MV-4-11 (cell line): ENCODE results near the gene BCL2L13.
"Not testable (repeated sequence)": the region's sequence is repeated elsewhere in the genome, so short reads cannot be mapped to it uniquely, and the experiment has no call there.

Experiments
- DNase-seq: peaks from one replicate; lab custom pipeline; 2025; lab: John Stamatoyannopoulos, UW

The BCL2L13 gene

GRCh38 chr22:17636850-17637249 lies 1.7 kb upstream of the BCL2L13 start:
- DNase-seq = not testable (repeated sequence)

- peak; percentile 43 for DNase-seq
Observed at GRCh38 chr22:17637490-17638181, 921 bp upstream of the BCL2L13 start.

- DNase-seq = no peak
Observed at GRCh38 chr22:17638182-17638431, 450 bp upstream of the BCL2L13 start.

GRCh38 chr22:17639247-17639741 lies 737 bp downstream of the BCL2L13 start:
- DNase-seq = no peak

GRCh38 chr22:17641269-17641668 lies 2.7 kb downstream of the BCL2L13 start:
- no peak for DNase-seq

GRCh38 chr22:17642357-17642756 lies 3.8 kb downstream of the BCL2L13 start:
- DNase-seq = not testable (repeated sequence)

GRCh38 chr22:17647452-17647851 lies 8.9 kb downstream of the BCL2L13 start:
- DNase-seq = no peak

- peak; percentile 74 for DNase-seq
Observed at GRCh38 chr22:17647991-17648390, 9.4 kb downstream of the BCL2L13 start.

- peak; percentile 32 for DNase-seq
Observed at GRCh38 chr22:17648569-17648968, 10.0 kb downstream of the BCL2L13 start.

GRCh38 chr22:17655289-17655688 lies 16.7 kb downstream of the BCL2L13 start:
- peak; percentile 75 for DNase-seq

GRCh38 chr22:17656870-17657395 lies 18.4 kb downstream of the BCL2L13 start:
- DNase-seq = no peak

- no peak for DNase-seq
Observed at GRCh38 chr22:17664414-17665055, 26.0 kb downstream of the BCL2L13 start.

- no peak for DNase-seq
Observed at GRCh38 chr22:17665248-17665647, 26.7 kb downstream of the BCL2L13 start.

- DNase-seq = no peak
Observed at GRCh38 chr22:17665854-17666253, 27.3 kb downstream of the BCL2L13 start.

- DNase-seq = not testable (repeated sequence)
Observed at GRCh38 chr22:17671521-17672092, 33.0 kb downstream of the BCL2L13 start.

GRCh38 chr22:17672417-17672991 lies 33.9 kb downstream of the BCL2L13 start:
- DNase-seq = no peak

GRCh38 chr22:17674152-17674551 lies 35.6 kb downstream of the BCL2L13 start:
- no peak for DNase-seq

- peak; percentile 54 for DNase-seq
Observed at GRCh38 chr22:17675584-17675983, 37.0 kb downstream of the BCL2L13 start.

- no peak for DNase-seq
Observed at GRCh38 chr22:17678817-17679385, 40.3 kb downstream of the BCL2L13 start.

GRCh38 chr22:17684245-17684644 lies 45.7 kb downstream of the BCL2L13 start:
- DNase-seq = peak; percentile 71

GRCh38 chr22:17692841-17693240 lies 54.3 kb downstream of the BCL2L13 start:
- DNase-seq = no peak

GRCh38 chr22:17694193-17694592 lies 55.6 kb downstream of the BCL2L13 start:
- no peak for DNase-seq
